HEK293 (cell line): ENCODE measurements around the gene BCL11B.

Experiments used
- CTCF ChIA-PET: fragments of 350-600 bp; formaldehyde crosslinking; extraction: SDS; loops from one replicate; lab custom pipeline; 2021; ENCODE audit warnings: antibody characterized with exemption; lab: Yijun Ruan, JAX
- POLR2A ChIA-PET: fragments of 300-600 bp; formaldehyde crosslinking; extraction: SDS; loops from one replicate; lab custom pipeline; 2020; ENCODE audit warnings: antibody characterized with exemption, inconsistent platforms; lab: Yijun Ruan, JAX
- H3K27ac ChIP-seq: fragments of 200-500 bp; sonication (Bioruptor generic); 2 replicates; pipeline ENCODE4 v1.5.1; 2014; ENCODE audit warnings: low read depth, low read length, control low read depth, inconsistent platforms; ENCODE audit errors: extremely low read depth
- H3K36me3 ChIP-seq, 2 experiments: fragments of 200-500 bp in 1 of 2; sonication (Bioruptor generic) in 1 of 2; 1 replicate in 1 of 2; 2 replicates in 1 of 2; pipeline ENCODE4 v1.5.1; 2014 to 2017; ENCODE audit warnings: inconsistent platforms in 2 of 2, low read length in 2 of 2; ENCODE audit not compliant: control insufficient read depth in 2 of 2, insufficient read depth in 1 of 2
- H3K4me1 ChIP-seq: fragments of 200-500 bp; sonication (Bioruptor generic); 2 replicates; pipeline ENCODE4 v1.5.1; 2014; ENCODE audit warnings: mild to moderate bottlenecking, low read length, inconsistent platforms; ENCODE audit not compliant: control insufficient read depth, insufficient read depth
- H3K4me3 ChIP-seq: 2 replicates; pipeline ENCODE4 v1.5.1; 2011; ENCODE audit warnings: low read depth, mild to moderate bottlenecking, control low read depth, low read length, moderate library complexity
- H3K9me3 ChIP-seq: fragments of 200-500 bp; sonication (Bioruptor generic); 2 replicates; pipeline ENCODE4 v1.5.1; 2014; ENCODE audit warnings: low read depth, low read length, inconsistent platforms; ENCODE audit not compliant: control insufficient read depth, insufficient read depth
- ATF2 ChIP-seq: fragments of 450-650 bp; formaldehyde crosslinking; IDR thresholded peaks from 2 replicates; pipeline ENCODE4 v1.5.1; 2016; ENCODE audit warnings: missing biosample characterization, missing genetic modification characterization, low read depth
- BCL6B ChIP-seq: fragments of 450-650 bp; formaldehyde crosslinking; IDR thresholded peaks from 2 replicates; pipeline ENCODE4 v1.5.1; 2017; ENCODE audit warnings: missing biosample characterization, missing genetic modification characterization
- EGR2 ChIP-seq: fragments of 450-650 bp; formaldehyde crosslinking; IDR thresholded peaks from 2 replicates; pipeline ENCODE4 v1.5.1; 2016; ENCODE audit warnings: low read depth, missing biosample characterization, missing genetic modification characterization
- KLF8 ChIP-seq: fragments of 450-650 bp; formaldehyde crosslinking; IDR thresholded peaks from 2 replicates; pipeline ENCODE4 v1.5.1; 2016; ENCODE audit warnings: missing biosample characterization, missing genetic modification characterization
- MZF1 ChIP-seq: fragments of 450-650 bp; formaldehyde crosslinking; IDR thresholded peaks from 2 replicates; pipeline ENCODE4 v1.5.1; 2017; ENCODE audit warnings: missing biosample characterization, missing genetic modification characterization, borderline replicate concordance
- PRDM1 ChIP-seq: fragments of 450-650 bp; formaldehyde crosslinking; IDR thresholded peaks from 2 replicates; pipeline ENCODE4; 2016; ENCODE audit warnings: missing biosample characterization, missing genetic modification characterization
- TSHZ1 ChIP-seq: fragments of 450-650 bp; formaldehyde crosslinking; IDR thresholded peaks from 2 replicates; pipeline ENCODE4 v1.5.1; 2016; ENCODE audit warnings: missing biosample characterization, missing genetic modification characterization, borderline replicate concordance
- WT1 ChIP-seq: fragments of 450-650 bp; formaldehyde crosslinking; IDR thresholded peaks from 2 replicates; pipeline ENCODE4 v1.5.1; 2016; ENCODE audit warnings: missing biosample characterization, missing genetic modification characterization
- ZFHX2 ChIP-seq: fragments of 450-650 bp; formaldehyde crosslinking; conservative IDR thresholded peaks from 2 replicates; pipeline ENCODE4 v1.5.1; 2016; ENCODE audit warnings: missing biosample characterization, missing genetic modification characterization
- ZNF121 ChIP-seq: fragments of 450-650 bp; formaldehyde crosslinking; IDR thresholded peaks from 2 replicates; pipeline ENCODE4 v1.5.1; 2016; ENCODE audit warnings: missing biosample characterization, missing genetic modification characterization
- ZNF138 ChIP-seq: fragments of 450-650 bp; formaldehyde crosslinking; IDR thresholded peaks from 2 replicates; pipeline ENCODE4 v1.5.1; 2016; ENCODE audit warnings: missing biosample characterization, missing genetic modification characterization, borderline replicate concordance
- ZNF16 ChIP-seq: fragments of 450-650 bp; formaldehyde crosslinking; IDR thresholded peaks from 2 replicates; pipeline ENCODE4 v1.5.1; 2016; ENCODE audit warnings: low read depth, missing biosample characterization, missing genetic modification characterization
- ZNF19 ChIP-seq: fragments of 450-650 bp; formaldehyde crosslinking; IDR thresholded peaks from 2 replicates; pipeline ENCODE4; 2016; ENCODE audit warnings: missing biosample characterization, missing genetic modification characterization, low read depth
- ZNF324 ChIP-seq: fragments of 450-650 bp; formaldehyde crosslinking; IDR thresholded peaks from 2 replicates; pipeline ENCODE4 v1.5.1; 2016; ENCODE audit warnings: missing biosample characterization, missing genetic modification characterization
- ZNF398 ChIP-seq: fragments of 450-650 bp; formaldehyde crosslinking; IDR thresholded peaks from 2 replicates; pipeline ENCODE4 v1.5.1; 2017; ENCODE audit warnings: missing biosample characterization, missing genetic modification characterization
- ZNF549 ChIP-seq: fragments of 450-650 bp; IDR thresholded peaks from 2 replicates; pipeline ENCODE4 v1.5.1; 2018; ENCODE audit warnings: missing biosample characterization, missing genetic modification characterization, mild to moderate bottlenecking, inconsistent platforms, moderate library complexity
- ZNF561 ChIP-seq: fragments of 450-650 bp; IDR thresholded peaks from 2 replicates; pipeline ENCODE4 v1.5.1; 2018; ENCODE audit warnings: missing biosample characterization, missing genetic modification characterization, borderline replicate concordance
- ZNF600 ChIP-seq: fragments of 450-650 bp; formaldehyde crosslinking; IDR thresholded peaks from 2 replicates; pipeline ENCODE4 v1.5.1; 2016; ENCODE audit warnings: missing biosample characterization, missing genetic modification characterization
- ZNF629 ChIP-seq: fragments of 450-650 bp; formaldehyde crosslinking; IDR thresholded peaks from 2 replicates; pipeline ENCODE4 v1.5.1; 2017; ENCODE audit warnings: missing biosample characterization, missing genetic modification characterization
- ZNF664 ChIP-seq: fragments of 450-650 bp; formaldehyde crosslinking; IDR thresholded peaks from 2 replicates; pipeline ENCODE4 v1.5.1; 2016; ENCODE audit warnings: missing biosample characterization, missing genetic modification characterization
- ZNF670 ChIP-seq: fragments of 450-650 bp; formaldehyde crosslinking; IDR thresholded peaks from 2 replicates; pipeline ENCODE4 v1.5.1; 2016; ENCODE audit warnings: missing biosample characterization, missing genetic modification characterization, low read depth
- ZNF76 ChIP-seq: fragments of 450-650 bp; formaldehyde crosslinking; IDR thresholded peaks from 2 replicates; pipeline ENCODE4; 2016; ENCODE audit warnings: low read depth, missing biosample characterization, missing genetic modification characterization, borderline replicate concordance
- ZNF791 ChIP-seq: fragments of 450-650 bp; formaldehyde crosslinking; IDR thresholded peaks from 2 replicates; pipeline ENCODE4 v1.5.1; 2016; ENCODE audit warnings: missing biosample characterization, missing genetic modification characterization
- ZNF792 ChIP-seq: fragments of 450-650 bp; formaldehyde crosslinking; IDR thresholded peaks from 2 replicates; pipeline ENCODE4 v1.5.1; 2016; ENCODE audit warnings: missing biosample characterization, missing genetic modification characterization

Gene BCL11B

GRCh38 chr14:99267837-99268781 is 3.9 kb downstream of the BCL11B start (continued):
- TF ChIP-seq MZF1 (tag by site-specific recombination) (no peak), KLF8 (tag by site-specific recombination) (no peak), BCL6B (tag by site-specific recombination) (no peak), ZFHX2 (tag by site-specific recombination) (peak; percentile 56), ATF2 (no peak), ZNF138 (tag by site-specific recombination) (no peak), ZNF549 (tag by site-specific recombination) (no peak), ZNF561 (no peak), ZNF792 (tag by site-specific recombination) (no peak), EGR2 (tag by site-specific recombination) (0 out of 2 replicates have a peak, but pooled peaks have one; percentile 13), ZNF664 (no peak)
- TF ChIP-seq, all 188 proteins: peak for 4

- no peaks in the 10 kb centered on the region for H3K36me3 ChIP-seq
- ChIA-PET CTCF (interaction anchor here (0.6 to 1.7 kb wide), 7 partner anchors 13 to 1157 kb away, joined by 3 to 5 read pairs (median 3); no protein-coding TSS in a partner anchor), POLR2A (no interaction called here)
- TF ChIP-seq ZNF121 (tag by site-specific recombination) (no peak), TSHZ1 (no peak), ZNF791 (no peak), ZNF324 (no peak), ZNF16 (tag by site-specific recombination) (no peak), ZNF398 (no peak), WT1 (tag by site-specific recombination) (no peak), ZNF629 (no peak), ZNF600 (tag by site-specific recombination) (no peak), ZFHX2 (tag by site-specific recombination) (no peak), ZNF670 (tag by site-specific recombination) (no peak), ZNF19 (tag by site-specific recombination) (no peak), ZNF76 (tag by site-specific recombination) (no peak), PRDM1 (tag by site-specific recombination) (no peak)
- H3K4me1 ChIP-seq, result peaks cover 34% of the 10 kb centered on the region
- no peak overlapping the region for H3K4me3 ChIP-seq
- no peak overlapping the region for H3K27ac ChIP-seq
- H3K9me3 ChIP-seq, result no peaks in the 10 kb centered on the region
Measured at GRCh38 chr14:99267381-99267780, 4.6 kb downstream of the BCL11B start.
